ENCODE results near the gene EIF4G3. TPM values are rescaled to one million over a fixed set of nuclear protein-coding genes. Genes with fewer than 3 reads are reported as not detected.

EIF4G3 gene
- polyA plus RNA-seq, 1 of the 3 experiments (the other 2 are of a cell fraction), result 32.0 TPM

- POLR2A ChIA-PET, result no interaction called here
- H3F3A ChIP-seq (replicated peaks; ENCODE audit: insufficient read depth), result peaks cover 40% of the 10 kb centered on the region
- H3K9ac ChIP-seq, result no peak overlapping the region
- H3K27me3 ChIP-seq (ENCODE audit: insufficient read depth), result no peaks in the 10 kb centered on the region
- 47% methylated on average over 2 of the region's 2 CpGs for WGBS (ENCODE audit: low lambda C conversion rate)
- peaks cover 25% of the 10 kb centered on the region for H3K79me2 ChIP-seq (ENCODE audit: insufficient read depth)
- H2AFZ ChIP-seq (ENCODE audit: low read depth), result no peak overlapping the region
- H3K4me1 ChIP-seq (ENCODE audit: control insufficient read depth in 1 of 2, insufficient read depth in 2 of 2, low read depth in 1 of 2, low read length in 1 of 2), result peaks cover 10 to 46% of the 10 kb centered on the region in 2 experiments
- peak; percentile 51 for DNase-seq
- H3K9me2 ChIP-seq, result no peaks in the 10 kb centered on the region
- no peaks in the 10 kb centered on the region for H3K9me3 ChIP-seq
- CTCF ChIA-PET, result interaction anchor here (0.7 to 1.5 kb wide), 2 partner anchors 36 to 217 kb away, joined by 3 to 7 read pairs; no protein-coding TSS in a partner anchor
- H3K4me3 ChIP-seq (ENCODE audit: low read depth in 2 of 2, low read length in 1 of 2), result no peak overlapping the region
- H3K27ac ChIP-seq (ENCODE audit: low read depth in 2 of 2, low read length in 1 of 2), result peak overlapping the region; percentile 47 to 69; a peak in 3 of 4 replicates
- H3K36me3 ChIP-seq (replicated peaks in 1 of 2; ENCODE audit: control insufficient read depth in 1 of 2, insufficient read depth in 2 of 2, low read length in 1 of 2), result peaks cover 0 to 7% of the 10 kb centered on the region in 2 experiments
- peaks cover 5% of the 10 kb centered on the region; the same call in 1 of the 2 replicates for H4K20me1 ChIP-seq (ENCODE audit: insufficient read depth)
- peak overlapping the region; percentile 9; the same call in 1 of the 2 replicates for H3K4me2 ChIP-seq
- TF ChIP-seq MAX (IDR thresholded peaks at IDR 0.05; ENCODE audit: low read depth) (no peak), RAD21 (IDR thresholded peaks at IDR 0.05; ENCODE audit: low read length) (no peak), FOSL2 (IDR thresholded peaks at IDR 0.05; ENCODE audit: borderline replicate concordance, low read depth) (peak; percentile 72; the same call in 1 of the 2 replicates), ZBTB33 (IDR thresholded peaks at IDR 0.05; ENCODE audit: borderline replicate concordance, low read depth) (0 out of 2 replicates have a peak, but pooled peaks have one; percentile 10), FOXJ3 (CRISPR knock-in tag; IDR thresholded peaks at IDR 0.05) (0 out of 2 replicates have a peak, but pooled peaks have one; percentile 26), TCF12 (IDR thresholded peaks at IDR 0.05) (peak; percentile 87), RCOR1 (IDR thresholded peaks at IDR 0.05; ENCODE audit: low read length) (peak; percentile 44; the same call in 1 of the 2 replicates), ELF1 (IDR thresholded peaks at IDR 0.05) (no peak), NFIC (IDR thresholded peaks at IDR 0.05; ENCODE audit: borderline replicate concordance) (peak; percentile 27; the same call in 1 of the 2 replicates), IRF3 (IDR thresholded peaks at IDR 0.05; ENCODE audit: low read depth, low read length) (no peak), TAF1 (IDR thresholded peaks at IDR 0.05; ENCODE audit: borderline replicate concordance, low read depth, low read length) (no peak), USF2 (IDR thresholded peaks at IDR 0.05; ENCODE audit: borderline replicate concordance, low read depth, low read length) (no peak), REST (IDR thresholded peaks at IDR 0.05; ENCODE audit: low read depth, low read length) (no peak), CHD2 (IDR thresholded peaks at IDR 0.05; ENCODE audit: low read length, partially characterized antibody) (peak; percentile 22), MEF2A (IDR thresholded peaks at IDR 0.05; ENCODE audit: borderline replicate concordance, low read depth) (no peak), EP300 (IDR thresholded peaks at IDR 0.05; ENCODE audit: borderline replicate concordance in 1 of 2, low read depth in 1 of 2, low read length in 1 of 2) (peak; percentile 67 to 68; a peak in 3 of 4 replicates), RFX5 (IDR thresholded peaks at IDR 0.05; ENCODE audit: low read length) (no peak), NRF1 (IDR thresholded peaks at IDR 0.05; ENCODE audit: low read depth, low read length) (no peak), POLR2AphosphoS5 (IDR thresholded peaks at IDR 0.05; ENCODE audit: low read depth, low read length) (0 out of 2 replicates have a peak, but pooled peaks have one; percentile 43), JUND (IDR thresholded peaks at IDR 0.05) (peak; percentile 83), FOXM1 (IDR thresholded peaks at IDR 0.05; ENCODE audit: low read depth) (no peak), GATA2 (CRISPR knock-in tag; IDR thresholded peaks at IDR 0.05) (peak; percentile 90), USF1 (IDR thresholded peaks at IDR 0.05; ENCODE audit: borderline replicate concordance, low read depth) (no peak), MXI1 (IDR thresholded peaks at IDR 0.05; ENCODE audit: low read depth, low read length) (peak; percentile 47; the same call in 1 of the 2 replicates), SMC3 (IDR thresholded peaks at IDR 0.05; ENCODE audit: low read depth, low read length) (no peak)
Measured at GRCh38 chr1:20978413-20978812, 198.3 kb downstream of the EIF4G3 start.
